Mucosa of gallbladder (tissue), 1 donor: ENCODE results near the gene PFDN1. TPM values are rescaled to one million over a fixed set of nuclear protein-coding genes. Genes with fewer than 3 reads are reported as not detected.

Source experiments
- DNase-seq: peaks from one replicate; pipeline ENCODE4 v3.0.0-alpha.2; 2020; ENCODE audit warnings: low spot score
- total RNA-seq: library from RNA; stranded (reverse); gene quantifications from one replicate; pipeline ENCODE4 v1.2.1, GENCODE V29; 2021
- donor health status: DM: no; HTN: no; CAD: no.

Gene PFDN1
- total RNA-seq, 1 donor from 2014 or later: 41.8 TPM

DNA sequence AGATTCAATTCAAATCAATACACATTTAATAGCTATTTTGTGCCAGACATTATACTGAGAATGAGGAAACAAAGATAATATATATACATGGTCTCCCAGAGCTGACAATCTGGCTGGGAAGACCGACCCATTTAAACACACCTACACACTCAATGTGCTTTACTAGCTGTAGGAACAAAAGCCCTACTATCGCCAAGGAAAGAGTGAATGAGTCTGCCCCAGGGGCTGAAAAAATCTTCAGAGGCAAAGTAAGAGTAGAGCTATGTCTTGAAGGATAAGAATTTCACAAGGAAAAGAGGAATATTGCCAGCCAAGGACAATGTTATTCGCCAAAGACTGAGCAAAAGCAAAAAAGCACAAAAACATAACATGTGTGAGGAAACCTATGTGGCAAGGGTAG is 6.6 kb downstream of the PFDN1 start:
- DNase-seq: no peak

DNA sequence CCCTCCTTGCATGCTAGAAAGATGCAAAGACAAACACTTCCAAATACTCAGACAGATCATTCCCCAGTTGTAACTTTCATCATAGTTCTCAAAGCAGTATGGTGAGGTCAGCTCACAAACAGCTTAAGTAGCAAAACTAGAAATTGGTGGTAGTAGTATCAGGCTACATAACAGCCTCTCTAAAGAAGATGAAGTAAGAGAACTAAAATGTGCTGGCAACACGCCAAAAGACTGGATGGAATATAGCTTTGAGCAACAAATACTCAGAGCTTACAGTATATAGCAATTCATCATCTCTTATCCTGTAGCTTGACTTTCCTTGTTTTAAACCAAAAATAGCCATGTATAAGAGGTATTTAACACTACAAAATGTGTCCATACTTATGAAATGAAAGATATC is 7.5 kb downstream of the PFDN1 start:
- peak; percentile 61 for DNase-seq

DNA sequence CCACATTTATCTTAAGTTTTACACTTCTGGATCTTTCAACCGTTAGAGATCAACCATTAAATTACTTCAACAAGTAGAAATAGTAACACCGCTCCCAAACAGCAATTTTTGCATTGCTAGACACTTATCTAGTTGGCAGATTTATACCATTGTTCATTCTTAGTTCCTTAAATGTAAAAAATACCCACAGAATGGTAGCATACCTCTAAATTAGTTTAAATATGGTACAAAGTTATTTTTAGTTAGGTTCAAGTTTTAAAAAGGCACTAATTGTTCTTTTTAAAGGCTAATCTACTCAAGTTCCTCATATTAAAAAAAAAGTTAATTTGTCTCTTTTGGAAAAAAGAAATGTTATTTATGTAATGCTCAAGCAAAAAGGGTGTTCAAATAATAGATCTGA is 8.1 kb downstream of the PFDN1 start:
- no peak for DNase-seq

DNA sequence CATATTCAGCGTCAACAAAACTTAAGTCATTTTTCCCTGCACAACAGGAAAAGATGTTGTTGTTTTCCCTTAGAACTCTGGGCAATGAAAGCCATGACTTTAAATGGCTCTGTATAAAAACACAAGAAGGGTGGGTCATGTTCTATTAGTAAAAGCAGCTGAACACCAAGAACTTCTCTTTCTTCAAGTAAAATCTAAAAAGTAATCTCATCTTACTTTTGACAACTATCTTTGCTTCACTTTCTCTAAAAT is 9.1 kb downstream of the PFDN1 start:
- DNase-seq: no peak

DNA sequence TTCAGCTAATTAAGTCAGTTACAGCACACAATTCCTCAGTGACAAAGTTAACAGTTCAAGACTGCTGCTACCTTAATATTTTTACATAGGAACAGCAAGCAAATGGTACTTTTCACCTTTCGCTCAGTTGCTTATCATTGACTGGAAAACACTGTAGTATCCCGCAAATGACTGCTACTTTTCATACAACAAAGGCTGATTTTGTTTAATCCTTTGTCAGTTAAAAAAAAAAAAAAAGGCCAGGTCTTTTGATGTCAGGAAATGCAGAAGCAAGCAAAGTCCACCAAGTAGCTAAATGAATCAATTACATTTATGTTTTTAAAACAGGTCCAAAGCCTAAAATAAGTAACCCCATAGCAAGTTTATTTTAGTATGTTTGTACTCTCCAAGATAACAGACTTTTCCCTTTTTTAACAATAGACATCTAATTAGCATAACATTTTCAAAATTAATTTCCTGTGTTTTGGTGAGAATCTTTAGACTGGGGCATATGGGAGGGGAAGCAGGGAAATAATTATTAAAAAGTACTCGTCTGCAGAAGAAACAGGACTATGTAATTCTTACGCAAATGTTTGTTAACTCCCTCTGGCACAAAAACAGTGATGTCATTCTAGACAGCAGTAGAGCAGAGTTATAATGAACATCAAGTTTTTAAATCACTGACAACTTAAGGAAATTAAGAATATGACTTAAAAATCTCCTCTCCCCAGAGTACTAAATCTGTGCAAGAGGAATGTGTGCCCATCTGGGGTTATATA is 9.6 kb downstream of the PFDN1 start:
- no peak for DNase-seq

DNA sequence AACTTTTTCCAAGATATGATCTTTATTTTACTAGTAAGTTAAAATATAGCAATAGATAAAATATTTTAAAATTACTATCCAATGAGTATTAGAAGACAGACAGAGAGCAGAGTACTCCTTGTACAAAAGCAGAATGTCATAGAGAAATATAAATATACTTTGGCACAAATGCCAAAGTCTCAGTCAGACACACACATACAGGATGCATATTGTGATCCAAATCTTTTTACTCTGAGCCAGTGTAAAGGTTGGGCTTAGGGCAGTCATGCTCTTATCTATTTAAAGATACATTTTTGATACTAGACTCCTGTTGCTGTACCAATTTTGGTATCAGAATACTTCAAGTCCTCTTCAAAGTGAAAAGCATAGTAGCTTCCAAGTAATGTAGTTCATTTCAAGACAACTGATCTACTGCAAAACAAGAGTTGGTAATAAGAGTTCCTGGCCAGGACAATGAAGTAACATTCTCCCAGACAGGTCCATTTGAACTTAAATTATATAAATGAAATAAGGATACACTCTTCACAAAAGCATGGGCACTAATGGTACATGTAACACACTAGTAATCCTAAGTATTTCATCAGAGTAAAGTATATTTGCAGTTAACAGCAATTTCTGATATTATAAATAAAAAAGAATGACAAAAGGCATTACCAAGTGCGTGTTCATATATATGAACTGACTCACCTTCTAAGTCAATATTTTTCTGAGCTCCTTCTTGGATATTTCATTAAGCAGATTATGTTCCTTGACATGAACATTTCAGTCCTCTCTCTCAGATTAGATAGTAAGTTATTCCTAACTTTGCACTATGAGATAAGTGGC is 10.5 kb downstream of the PFDN1 start:
- no peak for DNase-seq

DNA sequence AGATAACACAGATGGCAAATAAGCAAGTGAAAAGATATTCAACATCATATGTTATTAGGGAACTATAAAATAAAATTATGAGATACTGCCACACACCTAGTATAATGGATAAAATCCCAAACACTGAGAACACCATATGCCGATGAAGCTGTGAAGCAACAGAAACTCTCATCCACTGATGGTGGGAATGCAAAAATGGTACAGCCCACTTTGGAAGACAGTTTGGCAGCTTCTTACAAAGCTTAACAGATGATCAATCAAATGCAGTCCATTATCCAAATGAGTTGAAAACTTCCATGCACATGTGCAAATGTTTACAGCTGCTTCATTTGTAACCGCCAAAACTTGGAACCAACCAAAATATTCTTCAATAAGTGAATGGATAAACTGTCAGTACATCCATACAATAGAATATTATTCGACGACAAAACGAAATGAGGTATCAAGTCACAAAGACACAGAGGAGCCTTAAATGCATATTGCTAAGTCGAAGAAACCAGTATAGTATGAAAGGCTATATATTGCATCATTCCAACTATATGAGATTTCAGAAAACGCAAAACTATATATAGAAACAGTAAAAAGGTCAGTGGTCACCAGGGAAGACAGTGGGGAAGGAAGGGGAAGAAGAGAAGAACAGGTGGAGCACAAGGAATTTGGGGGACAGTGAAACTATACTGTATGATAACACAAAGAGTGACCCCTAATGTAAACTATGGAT is 14.9 kb downstream of the PFDN1 start:
- no peak for DNase-seq

DNA sequence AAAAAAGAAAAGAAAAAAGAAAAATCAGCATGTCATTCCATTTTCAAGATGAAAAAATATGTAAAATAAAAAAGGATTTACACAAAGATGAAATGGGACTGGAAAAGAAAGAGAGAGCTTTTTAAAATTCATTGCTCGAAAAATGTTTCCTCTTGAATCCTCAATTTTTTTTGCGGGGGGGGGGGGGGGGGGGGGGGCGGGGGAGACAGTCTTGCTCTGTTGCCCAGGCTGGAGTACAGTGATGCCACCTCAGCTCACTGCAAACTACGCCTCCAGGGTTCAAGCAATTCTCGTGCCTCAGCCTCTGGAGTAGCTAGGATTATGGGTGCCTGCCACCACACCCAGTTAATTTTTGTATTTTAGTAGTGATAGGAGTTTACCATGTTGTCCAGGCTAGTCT is 16.5 kb downstream of the PFDN1 start:
- no peak for DNase-seq

DNA sequence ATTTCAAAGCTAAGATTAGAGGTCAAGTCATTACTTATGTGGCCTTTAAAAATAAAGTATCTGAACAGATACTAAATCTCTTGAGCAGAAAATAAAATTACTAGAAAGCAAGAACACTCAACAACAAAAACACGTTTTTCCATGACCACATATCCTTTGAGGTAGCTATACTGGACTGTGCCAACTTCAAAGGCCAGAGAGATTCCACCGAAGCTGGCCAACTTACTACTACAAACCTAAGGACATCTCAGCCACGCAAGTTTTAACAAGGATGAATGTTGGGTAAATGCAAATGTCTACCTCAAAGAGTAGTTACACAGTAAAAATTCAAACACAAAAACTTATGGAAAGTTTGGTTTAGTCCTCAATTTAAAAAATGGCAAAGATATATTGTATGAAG is 18.9 kb downstream of the PFDN1 start:
- no peak for DNase-seq

DNA sequence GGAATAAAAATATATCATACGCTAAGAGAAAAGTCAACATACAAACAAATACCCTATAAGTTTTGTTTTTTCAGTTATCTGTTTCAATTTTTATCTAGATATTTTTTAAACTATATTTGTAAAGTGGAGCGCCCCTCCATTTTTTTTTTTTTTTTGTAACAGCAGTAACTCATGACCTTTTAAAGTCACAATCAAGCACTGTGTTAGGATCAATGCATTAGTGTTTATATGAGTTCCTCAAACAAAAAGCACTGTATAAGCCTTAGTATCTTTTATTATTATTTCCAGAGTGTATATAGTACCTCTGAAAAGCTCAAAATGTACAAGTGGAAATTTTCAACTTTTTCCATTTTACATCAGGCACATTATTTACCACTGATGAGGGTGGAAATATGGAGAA is 20.6 kb downstream of the PFDN1 start:
- DNase-seq: no peak

DNA sequence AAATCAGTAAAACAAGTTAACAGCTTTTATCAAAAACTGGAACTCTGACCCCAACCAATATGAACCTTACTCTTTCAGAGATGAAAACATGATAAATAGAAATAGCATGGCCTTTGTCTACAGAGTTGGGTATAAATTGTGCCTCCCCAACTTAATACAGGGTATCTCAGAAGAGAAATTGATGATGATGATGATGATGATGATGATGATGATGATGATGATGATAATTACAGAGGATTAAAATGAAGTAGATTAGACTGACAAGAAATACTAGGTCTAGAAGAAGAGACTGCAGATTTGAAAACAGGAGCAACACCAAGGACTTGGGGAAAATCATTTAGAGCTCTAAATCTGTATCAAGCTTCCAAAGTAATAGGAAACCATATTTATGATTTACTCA is 27.1 kb downstream of the PFDN1 start:
- no peak for DNase-seq

DNA sequence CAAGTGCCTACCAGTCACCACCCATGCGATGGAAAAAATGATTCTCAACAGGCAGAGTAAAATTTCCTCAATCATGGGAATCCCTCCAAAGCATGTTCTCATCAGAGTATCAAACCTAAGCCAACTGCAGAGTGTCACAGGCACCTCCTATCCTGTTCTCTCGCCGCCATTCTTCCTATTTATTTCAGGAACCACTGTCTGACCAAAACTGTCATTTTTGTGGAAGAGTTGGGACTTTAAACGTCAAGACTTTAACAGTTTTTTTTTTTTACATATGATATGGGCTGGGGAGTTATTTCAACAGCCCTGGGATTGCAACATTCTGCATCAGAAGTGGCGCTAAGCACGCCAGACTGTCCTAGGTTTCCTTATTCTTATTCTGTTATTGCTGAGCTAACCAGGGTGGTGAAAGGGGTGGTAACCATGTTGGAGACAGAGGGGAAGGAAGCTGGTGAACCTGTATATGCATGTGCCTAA is 29.5 kb downstream of the PFDN1 start:
- DNase-seq: peak; percentile 12

DNA sequence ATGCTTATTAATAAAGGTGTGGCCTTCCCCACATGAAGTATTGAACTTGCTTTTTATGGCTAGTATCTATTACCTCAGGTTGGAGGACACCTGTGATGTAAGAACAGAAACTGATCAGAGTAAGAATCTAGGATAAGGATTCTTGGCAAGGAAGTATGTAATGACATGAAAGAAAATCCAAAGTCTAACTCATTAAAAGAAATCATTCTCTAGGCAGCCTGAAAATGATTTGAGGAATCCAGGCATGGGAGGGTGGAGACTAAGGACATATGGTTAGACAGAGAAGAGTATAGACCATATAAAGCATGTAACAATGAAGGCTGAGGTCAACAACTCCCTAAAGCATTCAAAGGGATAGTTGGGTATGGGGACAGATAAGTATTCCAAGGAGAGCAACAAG is 32.9 kb downstream of the PFDN1 start:
- no peak for DNase-seq

DNA sequence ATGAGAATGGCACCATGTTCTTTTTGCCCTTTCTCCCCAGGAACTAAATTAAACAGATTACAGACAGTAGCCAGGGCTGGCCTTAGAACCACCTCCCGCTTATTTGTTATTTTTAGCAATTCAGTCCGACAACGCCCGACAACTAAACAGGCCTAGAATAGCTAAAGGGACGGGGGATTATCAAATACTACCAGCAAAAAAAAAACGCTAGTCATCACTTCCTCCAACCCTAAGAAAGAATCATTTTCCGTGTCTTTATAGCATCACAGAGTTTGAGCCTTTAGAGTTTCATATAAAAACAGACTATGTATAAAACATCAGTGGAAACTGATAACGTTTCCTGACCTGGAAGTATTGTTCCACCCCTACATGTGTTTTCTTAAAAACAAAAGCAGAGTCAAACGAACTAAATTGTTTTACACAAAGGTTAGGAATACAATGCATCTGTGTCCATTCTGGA is 35.3 kb downstream of the PFDN1 start:
- DNase-seq: no peak

DNA sequence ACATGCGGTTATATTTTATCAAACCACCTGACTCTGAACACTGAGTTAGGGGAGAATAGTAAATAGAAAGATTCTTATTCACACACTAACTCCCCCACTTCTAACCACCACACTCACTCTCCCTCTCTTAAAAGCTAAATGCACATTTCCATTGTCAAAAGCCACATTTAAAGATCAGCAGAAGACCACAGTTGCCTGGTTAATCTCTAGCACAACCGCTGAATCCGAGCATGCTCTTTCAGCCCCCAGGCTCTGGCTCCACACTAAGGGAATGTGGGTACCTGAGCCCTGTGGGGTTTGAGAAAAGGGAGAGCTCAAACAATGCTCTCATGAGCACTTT is 35.7 kb downstream of the PFDN1 start:
- DNase-seq: no peak

DNA sequence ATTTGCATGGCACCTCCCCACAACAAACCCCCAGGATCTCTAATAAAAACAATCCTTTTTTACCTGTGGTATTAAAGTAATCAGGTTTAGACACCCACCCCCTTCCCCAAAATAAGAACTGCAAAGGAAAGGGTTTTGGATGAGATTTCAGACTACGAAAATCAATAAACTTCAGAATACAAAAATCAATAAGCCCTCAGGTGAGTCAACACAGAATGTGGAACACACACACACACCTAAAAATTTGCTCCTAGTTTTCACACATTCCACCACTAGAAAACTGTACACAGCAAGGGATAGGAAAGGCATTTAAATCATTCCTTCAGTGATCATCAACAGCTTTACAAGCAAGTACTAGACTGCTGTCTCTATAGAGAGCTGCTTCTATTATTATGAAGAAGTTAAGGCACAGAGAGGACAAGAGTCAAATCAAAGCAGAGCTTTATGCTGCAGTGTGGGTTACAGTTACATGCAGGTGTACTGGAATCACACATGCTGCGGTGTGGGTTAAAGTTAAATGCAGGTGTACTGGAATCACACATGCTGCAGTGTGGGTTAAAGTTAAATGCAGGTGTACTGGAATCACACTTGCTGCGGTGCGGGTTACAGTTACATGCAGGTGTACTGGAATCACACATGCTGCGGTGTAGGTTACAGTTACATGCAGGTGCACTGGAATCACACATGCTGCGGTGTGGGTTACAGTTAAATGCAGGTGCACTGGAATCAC is 36.3 kb downstream of the PFDN1 start:
- DNase-seq: no peak

DNA sequence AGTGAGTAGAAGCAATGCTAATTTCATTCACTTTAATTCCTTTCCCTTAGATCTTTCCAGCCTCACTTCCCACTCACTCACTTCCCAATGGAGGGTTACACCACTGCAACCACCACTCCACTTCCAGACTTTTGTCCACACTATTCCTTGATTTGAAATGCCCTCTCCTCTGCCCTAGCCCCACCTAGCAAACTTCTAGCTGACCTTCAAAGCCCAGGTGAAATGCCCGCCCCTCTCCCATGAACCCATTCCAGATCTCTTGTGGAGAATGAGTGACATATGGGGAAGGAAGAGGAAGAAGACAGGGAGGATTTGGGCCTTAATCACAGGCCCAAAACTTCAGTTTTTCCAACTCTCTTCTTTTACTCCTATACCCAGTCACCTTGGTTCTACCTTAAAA is 37.1 kb downstream of the PFDN1 start:
- DNase-seq: no peak

DNA sequence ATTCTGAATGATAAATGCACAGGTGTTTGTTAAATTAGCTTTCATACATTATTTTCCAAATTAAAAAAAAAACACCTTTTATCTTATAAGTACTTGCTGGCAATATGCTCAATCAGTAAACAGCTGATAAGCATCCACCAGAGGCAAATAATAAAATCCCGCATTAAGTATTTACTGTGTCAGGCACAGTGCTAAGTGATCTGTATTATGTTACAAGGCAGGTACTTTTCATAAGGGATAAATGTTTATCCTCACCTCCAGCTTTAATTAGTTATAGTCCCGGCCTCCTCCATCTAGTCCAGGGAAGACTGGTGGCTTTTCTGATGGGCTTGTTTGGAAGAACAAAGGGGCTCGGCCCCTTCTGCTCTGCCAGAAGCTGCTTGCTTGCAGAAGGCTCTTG is 40.1 kb downstream of the PFDN1 start:
- DNase-seq: no peak

DNA sequence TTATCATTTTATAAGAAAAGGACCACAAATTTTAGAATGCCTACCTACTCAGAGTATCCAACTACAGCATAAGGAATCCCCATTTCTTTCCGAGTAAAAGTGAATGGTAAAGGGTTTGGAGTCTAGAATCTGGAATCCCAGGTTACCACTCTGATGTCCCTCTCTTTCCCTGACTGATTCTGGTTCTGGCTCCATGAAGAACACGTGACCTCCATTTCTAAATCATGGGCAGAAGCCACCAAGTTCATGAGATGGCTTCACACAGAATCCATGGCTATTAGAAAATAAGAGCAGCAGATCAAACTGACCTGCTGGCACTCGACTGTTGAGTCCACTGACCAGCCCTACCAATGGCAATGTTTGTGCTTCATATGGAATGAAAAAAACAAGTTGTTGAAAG is 40.7 kb downstream of the PFDN1 start:
- DNase-seq: no peak

DNA sequence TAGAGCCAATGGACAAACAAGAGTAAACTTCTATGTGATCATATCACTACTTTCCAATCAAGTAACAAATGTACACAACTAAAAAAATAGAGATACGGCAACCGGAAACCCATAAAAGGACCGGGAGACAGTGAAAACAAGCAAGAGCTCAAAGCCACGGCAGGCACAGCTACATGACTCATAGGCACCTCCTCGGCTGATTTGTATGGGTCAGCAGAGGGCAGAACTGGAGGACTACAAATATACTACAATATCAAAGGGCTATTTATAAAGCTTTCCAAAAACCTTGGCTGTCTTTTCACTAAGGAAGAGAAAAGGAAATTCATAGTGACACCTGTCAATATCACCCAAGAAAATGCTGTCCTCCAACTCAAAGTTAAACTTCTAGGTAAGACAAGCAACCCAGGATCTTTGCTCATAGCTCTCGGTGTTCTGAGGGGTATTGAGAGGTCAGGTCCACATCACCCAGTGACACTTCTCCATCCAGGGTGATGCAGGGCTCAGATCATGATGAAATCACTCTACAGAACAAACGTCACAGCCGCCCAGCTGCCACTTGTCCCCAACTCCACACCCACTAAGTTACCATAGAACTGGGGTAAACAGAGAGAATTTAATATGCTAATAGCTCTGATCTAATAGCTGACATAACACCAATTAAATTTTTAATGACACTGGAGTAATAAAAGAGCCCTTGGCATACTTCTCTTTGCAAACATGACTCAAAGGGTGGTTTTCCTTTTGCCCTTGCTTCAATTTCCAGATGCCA is 41.3 kb downstream of the PFDN1 start:
- peak; percentile 87 for DNase-seq

DNA sequence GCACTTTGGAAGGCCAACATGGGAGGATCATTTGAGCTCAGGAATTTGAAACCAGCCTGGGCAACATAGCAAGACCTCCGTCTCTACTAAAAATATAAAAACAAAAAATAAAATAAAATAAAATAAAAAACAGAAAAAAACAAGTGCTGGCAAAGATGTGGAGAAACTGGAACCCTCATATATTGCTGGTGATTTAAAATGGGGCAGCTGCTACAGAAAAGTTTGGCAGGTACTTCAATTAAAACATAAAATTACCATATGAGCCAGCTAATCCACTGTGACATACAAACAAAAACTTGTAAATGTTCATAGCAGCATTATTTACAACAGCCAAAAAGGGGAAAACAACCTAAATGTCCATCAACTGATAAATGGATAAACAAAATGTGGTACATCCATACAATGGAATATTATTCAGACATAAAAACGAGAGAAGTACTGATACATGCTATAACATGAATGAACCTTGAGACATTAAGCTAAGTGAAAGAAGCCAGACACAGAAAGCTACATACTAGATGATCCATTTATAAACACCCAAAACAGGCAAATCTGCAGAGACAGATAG is 42.7 kb downstream of the PFDN1 start:
- peak; percentile 3 for DNase-seq
